Activated T-helper 1 cell treated with anti-CD3 and anti-CD28 coated beads, Interleukin-2, amount 50 U/mL, for 16 hours (primary cell): ENCODE results near the gene PRLR.
A peak's percentile ranks its signal among the peaks of the same experiment; 100 is the strongest.
"Not testable (repeated sequence)": the region's sequence is repeated elsewhere in the genome, so short reads cannot be mapped to it uniquely, and the experiment has no call there.

Source experiments
- DNase-seq, 2 donors: peaks; one replicate each; pipeline ENCODE4 v3.0.0-alpha.2; 2020; ENCODE audit warnings: low read depth in 1 of 2, low spot score in 1 of 2

Gene PRLR

DNA sequence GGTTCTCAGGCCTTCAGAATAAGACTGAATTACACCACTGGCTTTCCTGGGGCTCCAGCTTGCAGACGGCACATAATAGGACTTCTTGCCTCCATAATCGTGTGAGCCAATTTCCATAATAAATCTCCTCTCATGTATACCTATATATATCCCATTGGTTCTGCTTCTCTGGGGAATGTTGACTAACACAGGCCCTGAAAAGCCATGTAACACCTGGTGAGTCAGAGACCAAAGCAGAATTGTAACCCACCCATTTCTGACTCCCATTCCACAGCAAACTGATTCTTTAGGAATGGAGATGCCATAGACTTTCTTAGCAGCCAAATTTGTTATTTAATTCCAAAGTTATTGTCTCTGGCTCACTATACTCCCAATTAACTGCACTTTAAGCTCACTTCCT, 97.1 kb downstream of the PRLR start:
- no peak for DNase-seq

DNA sequence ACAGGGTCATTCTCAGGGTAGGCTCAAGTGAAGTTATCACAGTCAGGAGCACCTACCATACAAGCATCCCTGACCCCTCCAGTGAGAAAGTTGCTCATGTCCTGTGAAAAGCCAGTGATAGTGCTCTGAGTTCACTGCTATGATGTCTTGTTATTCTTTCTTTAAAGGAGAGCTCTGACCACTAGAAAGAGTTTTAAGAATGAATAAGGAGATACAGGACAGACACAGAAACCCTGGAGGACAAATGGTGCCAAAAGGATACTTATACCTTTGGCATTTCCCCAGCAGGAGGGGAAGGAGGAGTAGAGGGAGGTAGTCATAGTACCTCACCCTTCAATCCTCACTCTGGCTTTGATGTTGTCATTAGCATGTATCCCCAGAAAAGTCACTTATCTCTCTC, 98.6 kb downstream of the PRLR start:
- DNase-seq = no peak

DNA sequence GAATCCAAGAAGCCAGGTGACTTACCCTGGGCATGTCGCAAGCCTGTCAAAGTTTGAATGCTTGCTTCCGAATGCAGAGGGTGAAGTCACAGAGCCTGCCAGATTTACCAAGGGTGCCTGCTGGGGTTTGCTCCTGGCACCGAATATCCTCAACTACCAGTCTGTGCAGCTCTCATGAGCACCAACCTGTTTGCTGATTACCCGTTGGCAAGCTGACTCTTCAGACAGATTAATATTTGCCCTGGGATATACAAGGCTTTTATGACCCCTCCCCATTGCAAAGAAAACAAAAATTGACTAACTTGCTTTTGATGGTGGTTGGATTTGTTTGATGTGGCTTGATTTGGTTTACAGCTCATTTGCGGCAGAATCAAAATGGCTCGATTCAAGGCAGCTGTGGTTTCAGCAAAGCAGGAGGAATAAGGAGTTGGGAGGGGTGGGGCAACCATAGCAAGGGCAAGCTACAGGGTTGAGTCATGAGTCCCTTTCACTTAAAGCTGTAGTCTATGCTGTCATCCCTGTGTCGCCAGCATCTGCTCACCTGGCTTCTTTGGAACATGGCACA, 100.3 kb downstream of the PRLR start:
- peak; percentile 7 to 22 for DNase-seq

DNA sequence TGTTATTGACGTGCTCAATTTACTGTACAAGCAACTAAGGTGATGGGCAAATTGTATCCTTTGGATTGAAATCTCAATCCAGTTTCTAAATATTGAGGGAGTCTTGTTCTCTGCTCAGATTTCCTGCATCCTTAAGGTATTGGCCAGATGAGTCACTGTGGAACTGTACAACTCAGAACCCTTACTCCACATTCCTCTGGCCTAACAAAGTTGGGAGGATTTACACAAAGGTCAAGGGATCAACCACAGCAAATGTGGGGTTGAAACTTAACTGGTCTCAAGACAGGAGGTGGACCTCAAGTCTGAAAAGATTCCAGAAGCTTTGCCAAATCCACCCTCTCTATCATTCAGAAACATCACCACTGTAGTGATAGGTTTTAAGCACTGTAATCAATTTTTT, 101.0 kb downstream of the PRLR start:
- no peak for DNase-seq

DNA sequence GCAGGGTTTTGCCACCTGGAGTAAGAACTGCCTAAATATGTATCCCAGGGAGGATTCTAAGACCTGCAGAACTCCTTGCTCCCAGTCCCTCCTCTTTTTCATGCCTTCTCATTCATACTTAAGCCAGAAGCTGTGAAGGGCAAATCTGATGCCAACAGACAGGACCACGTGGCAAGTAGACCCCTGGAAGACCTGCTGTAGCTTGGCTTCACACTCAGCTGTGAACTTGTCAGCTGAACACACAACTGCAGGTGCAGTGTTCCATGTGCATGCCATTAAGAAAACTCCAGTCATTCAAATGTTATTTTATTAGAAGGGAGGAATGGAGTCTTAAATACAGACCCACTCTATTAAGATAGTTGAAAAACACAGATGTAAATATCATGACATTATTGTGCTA, 103.3 kb downstream of the PRLR start:
- no peak for DNase-seq

DNA sequence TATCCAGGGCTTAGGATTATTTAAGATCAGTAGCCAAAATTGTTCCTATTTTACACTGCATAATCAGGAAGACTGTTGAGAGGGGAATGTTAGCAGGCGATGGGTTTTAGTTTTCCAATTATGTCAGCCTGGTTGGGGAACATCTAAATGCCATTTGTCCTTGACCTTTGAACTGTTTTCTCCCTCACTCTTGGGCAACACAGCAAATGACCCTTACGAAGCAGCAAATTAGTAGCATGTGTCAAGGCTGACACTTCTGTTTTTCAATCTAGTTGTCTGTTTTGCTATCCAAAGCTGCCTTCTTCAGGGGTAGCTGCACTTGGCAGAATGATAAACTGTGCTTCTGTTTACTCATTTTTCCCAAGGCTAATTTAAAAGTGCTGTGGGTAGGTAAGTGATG, 104.5 kb downstream of the PRLR start:
- no peak for DNase-seq

DNA sequence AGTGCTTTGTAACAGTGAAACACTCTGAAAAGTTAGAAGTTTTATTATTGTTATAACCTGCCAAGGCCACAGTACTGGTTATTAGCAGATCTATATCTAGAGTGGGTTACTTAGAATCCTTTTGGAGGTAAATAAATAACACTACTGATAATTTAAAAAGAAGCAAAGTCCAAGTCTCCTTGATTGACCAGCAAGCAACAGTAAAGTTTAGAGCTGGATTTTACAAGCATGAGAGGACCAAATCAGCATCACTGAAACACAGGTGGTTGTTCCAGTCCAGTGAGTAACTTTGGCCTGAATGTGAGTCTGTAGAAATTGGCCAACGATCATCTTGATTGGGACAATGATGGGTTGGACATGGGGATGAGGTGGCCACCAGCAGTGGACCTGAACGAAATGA, 105.4 kb downstream of the PRLR start:
- DNase-seq = no peak

DNA sequence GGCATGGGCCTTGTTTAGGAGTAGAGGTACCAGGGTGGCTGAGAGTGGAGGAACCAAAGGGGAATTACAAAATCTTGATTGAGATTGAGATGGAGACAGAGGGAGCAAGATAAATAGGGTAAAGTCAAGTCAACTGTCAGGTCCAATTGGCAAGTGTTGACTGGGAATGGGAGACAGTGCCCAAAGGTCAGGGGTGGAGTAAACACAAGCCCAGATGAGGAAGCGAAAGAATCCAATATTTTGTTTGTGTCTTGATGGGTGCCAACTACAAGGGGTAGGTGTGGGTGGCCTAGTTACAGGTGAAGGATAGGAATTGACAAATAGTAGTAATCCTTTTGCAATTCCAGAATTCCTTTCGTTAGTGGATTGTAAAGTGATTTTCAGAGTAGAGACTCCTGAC, 107.5 kb downstream of the PRLR start:
- no peak for DNase-seq

DNA sequence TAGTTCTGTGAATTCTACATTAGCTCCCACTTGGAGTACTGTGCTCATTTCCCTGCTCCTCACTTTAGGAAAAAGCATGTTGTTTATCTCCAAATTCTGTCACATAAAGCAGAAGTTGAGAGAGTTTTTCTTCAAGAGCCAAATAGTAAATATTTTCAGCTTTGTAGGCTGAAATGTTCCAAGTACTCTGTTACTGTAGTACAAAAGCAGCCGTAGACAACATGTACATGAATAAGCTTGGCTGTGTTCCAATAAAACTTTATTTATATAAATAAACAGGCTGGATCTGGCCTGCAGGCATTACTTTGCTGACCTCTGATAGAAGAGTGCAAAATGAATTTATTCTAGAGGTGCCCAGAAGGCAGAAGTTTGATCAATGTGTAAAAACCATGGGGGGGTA, 109.6 kb downstream of the PRLR start:
- DNase-seq = no peak

DNA sequence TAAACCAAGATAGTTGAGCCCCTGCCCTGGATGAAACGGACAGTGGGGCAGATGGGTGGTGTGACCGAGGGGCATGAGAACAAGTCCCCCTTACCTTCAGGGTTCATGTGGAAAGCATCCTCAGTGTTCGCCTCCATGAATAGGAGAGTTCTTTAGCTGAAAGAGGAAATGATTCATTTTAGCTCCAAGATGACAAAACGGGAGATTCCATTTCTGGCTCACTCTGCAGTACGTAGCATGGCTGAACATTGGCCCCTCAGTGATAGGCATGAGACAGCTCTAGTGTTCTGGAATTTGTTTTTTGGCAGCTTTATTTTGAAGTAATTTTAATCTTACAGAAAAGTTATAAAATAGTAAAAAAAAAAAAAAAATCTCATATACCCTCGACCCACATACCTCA, 112.3 kb downstream of the PRLR start:
- DNase-seq = no peak

DNA sequence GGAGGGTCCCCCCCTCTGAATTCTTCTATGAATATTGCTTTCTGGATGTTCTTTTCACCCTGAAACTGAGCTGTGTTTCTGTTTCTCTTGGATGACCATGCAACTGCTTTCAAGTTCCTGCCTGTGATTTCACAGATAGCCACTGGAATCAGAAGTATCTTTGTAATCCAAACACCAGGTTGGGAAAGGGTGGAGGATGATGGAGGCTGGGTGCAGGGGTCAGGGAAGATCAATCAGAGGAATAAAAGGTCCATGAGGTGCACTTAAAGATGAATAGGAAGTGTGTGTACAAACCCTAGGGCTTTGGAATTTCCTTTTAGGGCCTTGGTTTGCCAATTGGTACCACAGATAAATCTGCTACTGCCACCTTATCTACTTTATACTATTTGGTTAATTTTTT, 114.4 kb downstream of the PRLR start:
- no peak for DNase-seq

DNA sequence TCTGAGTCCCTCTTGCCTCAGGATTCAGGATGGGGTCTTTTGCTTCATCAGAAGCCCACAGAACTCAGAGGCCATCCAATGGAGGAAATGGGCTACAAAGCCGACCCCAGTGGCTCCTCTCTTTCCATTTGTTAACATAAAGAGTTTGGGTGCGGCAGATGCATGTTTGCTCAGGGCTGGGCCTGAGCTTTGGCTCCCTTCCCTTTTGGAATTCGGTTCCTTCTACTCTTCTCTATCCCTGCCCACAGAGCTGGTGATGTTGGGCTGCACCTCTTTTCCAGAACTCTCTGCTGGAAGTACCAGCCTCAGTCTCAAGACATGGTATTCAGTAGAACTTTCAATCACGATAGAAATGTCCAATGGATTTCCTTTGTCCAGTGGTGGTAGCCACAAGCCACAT, 115.6 kb downstream of the PRLR start:
- DNase-seq = no peak

DNA sequence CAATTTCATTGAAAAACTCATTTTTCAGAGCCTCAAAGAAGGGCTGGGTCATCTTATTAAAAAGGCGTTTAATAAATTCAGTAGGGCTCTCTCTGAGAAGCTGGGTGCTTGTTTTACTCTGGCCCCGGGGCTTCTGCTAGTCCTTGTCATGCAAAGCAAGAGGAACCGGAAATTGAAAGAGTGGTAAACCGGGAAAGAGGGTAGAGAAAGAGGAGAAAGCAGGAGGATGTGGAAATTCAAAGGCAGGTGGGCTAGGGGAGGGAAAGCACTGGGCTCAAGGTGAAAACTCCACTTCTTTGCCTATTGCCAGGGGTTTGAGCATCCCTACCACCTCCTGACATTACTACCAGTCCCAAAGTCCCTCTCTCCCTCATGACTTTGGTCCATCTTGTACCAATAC, 118.0 kb downstream of the PRLR start:
- DNase-seq = no peak

DNA sequence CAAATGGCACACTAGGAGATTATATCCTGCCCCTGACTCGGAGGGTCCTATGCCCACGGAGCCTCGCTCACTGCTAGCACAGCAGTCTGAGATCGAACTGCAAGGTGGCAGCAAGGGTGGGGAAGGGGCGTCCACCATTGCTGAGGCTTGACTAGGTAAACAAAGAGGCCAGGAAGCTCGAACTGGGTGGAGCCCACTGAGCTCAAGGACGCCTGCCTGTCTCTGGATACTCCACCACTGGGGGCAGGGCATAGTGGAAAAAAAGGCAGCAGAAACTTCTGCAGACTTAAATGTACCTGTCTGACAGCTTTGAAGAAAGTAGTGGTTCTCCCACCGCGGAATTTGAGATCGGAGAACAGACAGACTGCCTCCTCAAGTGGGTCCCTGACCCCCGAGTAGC, 125.7 kb downstream of the PRLR start:
- not testable (repeated sequence) for DNase-seq

DNA sequence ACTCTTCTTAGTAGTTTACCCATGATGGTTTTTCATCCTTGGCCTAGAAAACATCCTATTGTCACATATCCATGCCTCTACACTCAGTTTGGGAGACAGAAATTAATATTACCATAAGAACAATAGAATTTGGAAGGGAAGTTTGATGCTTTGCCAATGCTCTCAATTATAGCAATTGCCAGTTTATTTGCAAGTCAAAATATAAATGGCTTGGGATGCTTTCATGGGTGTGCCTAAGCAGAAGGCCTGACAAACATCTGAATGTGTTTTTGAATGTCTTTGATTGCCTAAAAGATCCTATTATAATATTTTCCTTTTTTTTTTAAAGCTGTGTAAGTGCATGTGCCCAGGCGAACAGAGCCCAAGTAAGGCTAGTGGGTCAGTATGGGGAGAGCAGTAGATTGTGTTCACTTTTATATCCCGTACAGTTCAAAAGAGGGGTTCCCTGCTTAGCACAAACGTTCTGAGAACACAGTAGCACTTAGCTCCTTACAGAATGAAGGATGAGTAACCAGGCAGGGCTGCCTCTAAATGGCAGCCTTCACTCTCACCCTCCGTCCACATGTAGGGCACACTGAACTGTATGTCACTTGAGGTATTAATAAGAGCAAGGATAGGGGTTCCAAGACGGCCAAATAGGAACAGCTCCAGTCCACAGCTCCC, 126.5 kb downstream of the PRLR start:
- no peak for DNase-seq

DNA sequence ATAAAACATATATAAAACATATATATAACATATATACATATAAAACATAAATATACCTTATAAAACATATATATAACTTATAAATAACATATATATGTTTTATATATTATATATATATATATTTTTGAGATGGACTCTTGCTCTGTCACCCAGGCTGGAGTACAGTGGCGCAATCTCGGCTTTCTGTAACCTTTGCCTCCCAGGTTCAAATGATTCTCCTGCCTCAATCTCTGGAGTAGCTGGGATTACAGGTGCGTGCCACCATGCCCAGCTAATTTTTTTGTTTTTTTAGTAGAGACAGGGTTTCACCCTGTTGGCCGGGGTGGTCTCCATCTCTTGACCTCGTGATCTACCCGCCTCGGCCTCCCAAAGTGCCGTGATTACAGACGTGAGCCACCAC, 128.6 kb downstream of the PRLR start:
- not testable (repeated sequence) for DNase-seq

DNA sequence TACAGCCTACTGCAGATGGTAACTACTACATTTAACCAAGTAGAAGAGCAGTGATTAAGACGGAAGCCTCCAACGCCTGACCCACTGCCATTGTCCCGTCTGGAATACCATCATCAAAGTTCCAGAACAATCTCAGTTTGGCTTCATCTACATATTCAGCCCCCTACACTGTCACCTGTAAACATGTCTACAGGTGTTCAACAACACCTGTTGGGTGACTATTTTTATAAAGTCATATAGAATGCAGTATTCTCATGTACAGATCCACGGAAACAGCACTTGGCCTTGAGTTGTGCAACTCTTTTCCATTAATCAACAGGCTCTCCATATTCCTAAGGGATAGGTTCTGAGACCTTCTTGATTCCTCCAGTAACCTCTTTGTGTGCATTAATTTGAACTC, 129.3 kb downstream of the PRLR start:
- DNase-seq = no peak

DNA sequence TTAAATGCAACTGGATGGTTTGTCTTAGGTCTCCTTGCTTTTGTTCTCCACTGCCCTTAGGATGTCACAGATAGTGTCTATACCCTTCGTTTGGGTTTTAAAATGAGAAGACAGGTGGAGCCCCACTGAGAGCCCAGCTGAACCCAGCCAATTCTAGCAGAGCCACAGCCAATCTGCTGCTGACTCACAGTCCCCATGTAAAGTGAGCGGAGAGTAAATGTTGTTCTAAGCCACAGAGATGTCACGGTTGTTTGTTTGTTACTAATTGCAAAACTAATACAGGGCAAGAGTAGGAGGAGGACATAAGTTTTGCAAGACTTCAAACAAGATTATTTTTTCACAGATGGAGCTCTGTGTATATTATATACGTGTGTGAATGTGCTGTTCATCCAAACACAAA, 132.1 kb downstream of the PRLR start:
- no peak for DNase-seq

DNA sequence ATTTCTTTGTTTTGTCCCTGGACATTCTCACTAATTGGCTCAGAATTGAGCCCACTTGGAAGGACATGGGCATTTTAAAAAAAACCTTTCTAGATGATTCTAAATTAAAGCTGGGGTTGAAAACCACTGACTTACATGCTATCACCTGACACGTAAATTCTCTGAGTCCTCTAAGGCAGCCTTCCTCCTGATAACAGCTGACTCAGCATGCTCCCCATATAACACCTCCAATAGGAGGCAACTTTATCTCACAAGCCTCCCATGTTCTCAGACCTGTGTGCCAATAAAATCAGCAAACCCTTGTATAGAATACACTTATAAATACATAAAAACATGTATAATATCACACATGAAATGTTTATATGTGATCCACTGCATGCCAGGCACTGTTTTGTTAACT, 133.4 kb downstream of the PRLR start:
- DNase-seq = no peak

DNA sequence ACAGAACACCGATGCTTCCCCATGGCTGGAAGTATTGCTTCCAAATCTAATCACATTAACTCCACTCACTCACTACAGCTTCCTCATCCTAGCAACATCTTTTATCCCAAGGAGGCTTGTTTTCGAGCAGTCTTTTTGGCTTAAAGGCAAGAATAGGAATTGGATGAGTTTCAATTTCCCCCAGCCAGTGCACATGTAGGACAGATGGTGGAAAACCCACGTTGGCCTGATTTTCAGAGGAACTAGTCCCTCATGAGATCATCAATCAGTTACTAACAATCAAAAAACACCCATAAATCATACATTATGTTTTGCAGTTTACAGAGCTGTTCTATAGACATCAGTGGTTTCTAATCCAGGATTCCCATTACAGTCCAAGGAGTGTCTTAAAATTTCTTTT, 134.1 kb downstream of the PRLR start:
- no peak for DNase-seq

DNA sequence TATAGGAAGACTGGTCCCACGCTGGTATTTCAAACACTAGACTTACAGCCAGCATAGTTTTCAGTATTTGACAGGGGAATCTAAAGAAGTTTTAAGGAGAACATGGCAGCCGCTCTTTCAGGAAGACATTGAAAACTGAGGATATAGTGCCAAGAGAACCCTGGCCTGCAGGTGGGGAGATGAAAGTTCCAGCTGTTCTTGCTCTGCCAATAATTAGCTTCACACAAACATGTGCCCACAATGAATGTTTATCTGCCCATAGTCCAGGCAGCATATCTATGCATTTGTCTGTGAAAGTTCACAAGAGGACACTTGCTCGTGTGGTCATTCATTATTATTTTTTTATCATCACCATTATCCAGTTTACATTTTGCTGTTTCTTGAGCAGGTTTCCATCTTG, 134.9 kb downstream of the PRLR start:
- DNase-seq = no peak

DNA sequence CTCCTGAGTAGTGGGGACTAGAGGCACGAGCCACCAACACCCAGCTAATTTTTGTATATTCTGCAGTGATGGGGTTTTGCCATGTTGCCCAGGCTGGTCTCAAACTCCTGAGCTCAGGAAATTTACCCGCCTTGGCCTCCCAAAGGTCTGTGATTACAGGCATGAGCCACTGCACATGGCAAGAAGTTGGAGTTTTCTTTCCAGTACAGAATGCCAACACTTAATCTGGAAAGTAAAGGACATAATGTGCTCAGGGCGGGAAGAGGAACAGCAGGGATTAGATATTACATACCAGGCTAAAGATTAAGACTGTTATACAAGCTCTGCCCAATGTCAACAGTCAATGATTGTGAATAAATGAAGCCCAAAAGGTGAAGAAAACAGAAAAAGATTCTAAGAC, 135.3 kb downstream of the PRLR start:
- DNase-seq = no peak

DNA sequence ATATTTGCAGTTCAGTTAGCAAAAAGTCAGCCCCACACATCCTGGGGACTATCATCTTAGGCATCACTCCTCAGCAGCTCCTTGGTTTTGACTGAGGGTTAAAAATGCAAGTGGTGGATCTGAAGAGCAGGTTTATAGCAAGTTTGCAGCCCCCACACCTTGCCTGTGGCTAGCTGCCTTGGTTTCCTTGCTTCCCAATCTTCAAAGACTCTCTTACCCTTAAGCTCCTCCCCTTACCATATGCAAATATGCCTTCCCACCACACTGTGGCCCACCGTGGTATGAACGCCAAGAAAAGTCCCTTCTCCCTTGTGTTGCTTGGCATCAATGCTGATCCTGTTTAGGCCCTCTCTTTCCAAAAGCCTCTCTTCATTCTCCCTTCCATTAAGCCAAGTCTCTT, 137.6 kb downstream of the PRLR start:
- no peak for DNase-seq

DNA sequence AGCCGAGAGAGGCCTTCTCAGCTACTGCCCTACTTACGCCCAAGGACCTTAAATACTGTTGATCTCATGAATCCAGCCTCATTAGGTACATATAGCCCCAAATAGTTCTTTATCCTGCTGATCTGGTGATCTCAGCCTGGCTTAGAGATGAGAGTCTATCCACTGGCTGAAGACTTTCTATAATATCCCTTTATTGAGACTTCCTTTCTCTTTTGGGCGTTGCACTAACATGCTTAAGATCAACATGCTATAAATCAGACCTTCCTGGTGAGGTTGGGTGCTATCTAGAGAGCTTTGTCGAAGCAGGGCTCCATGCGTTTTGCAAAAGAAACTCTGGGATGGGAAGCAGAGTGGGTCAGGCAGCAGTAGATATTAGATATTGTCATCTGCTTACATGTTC, 138.6 kb downstream of the PRLR start:
- no peak for DNase-seq
